ENCODE measurements around the gene SLC12A5. TPM values are rescaled to one million over a fixed set of nuclear protein-coding genes. Genes with fewer than 3 reads are reported as not detected.

SLC12A5 gene
- total RNA-seq, 6 experiments from 2014 or later, result 0.32 to 0.91 (median 0.64) TPM; not detected in 3

DNA sequence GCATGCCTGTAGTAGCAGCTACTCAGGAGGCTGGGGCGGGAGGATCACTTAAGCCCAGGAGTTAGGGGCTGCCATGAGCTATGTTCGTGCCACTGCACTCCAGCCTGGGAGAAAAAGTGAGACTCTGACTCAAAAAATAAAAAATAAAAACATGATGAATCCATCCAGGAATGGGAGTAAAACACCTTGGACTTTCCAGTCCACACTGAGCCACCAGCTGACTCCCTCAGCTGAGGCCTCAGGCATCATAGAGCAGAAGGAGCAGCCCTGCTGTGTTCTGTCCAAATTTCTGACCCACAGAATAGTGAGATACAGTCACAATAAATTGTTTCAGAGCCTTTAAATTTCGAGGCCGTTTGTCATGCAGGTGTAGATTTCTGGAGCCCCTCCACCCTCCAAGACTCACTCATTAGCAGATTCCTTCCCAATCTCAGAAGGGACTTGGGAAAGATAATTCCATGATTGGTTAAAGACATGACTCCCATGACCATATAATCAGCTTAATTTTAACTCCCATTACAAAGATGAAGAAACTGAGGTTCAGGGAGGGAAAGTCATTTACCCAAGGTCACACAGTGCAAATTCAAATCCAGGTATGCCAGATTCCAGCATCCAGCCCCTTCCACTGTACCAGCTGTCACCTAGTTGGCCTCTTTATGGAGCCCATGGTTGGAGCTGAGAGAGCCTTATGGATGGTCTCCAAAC is 29.3 kb upstream of the SLC12A5 start:
- Histone ChIP-seq H3K27me3 (no peaks in the 10 kb centered on the region), H3K36me3 (no peaks in the 10 kb centered on the region), H3K27ac (no peak overlapping the region), H3K9me3 (no peaks in the 10 kb centered on the region), H3K4me1 (no peaks in the 10 kb centered on the region), H3K4me3 (no peak overlapping the region)
- intact Hi-C loops (cut with DNase I), result no loop called here
- WGBS (ENCODE audit: insufficient coverage, low coverage, low lambda C conversion rate, missing lambda C conversion rate), result 40% methylated on average over 4 of the region's 4 CpGs
- no peak for TF ChIP-seq POLR2A (IDR thresholded peaks at IDR 0.05)
- TF ChIP-seq, protein P1, sequence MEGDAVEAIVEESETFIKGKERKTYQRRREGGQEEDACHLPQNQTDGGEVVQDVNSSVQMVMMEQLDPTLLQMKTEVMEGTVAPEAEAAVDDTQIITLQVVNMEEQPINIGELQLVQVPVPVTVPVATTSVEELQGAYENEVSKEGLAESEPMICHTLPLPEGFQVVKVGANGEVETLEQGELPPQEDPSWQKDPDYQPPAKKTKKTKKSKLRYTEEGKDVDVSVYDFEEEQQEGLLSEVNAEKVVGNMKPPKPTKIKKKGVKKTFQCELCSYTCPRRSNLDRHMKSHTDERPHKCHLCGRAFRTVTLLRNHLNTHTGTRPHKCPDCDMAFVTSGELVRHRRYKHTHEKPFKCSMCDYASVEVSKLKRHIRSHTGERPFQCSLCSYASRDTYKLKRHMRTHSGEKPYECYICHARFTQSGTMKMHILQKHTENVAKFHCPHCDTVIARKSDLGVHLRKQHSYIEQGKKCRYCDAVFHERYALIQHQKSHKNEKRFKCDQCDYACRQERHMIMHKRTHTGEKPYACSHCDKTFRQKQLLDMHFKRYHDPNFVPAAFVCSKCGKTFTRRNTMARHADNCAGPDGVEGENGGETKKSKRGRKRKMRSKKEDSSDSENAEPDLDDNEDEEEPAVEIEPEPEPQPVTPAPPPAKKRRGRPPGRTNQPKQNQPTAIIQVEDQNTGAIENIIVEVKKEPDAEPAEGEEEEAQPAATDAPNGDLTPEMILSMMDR (IDR thresholded peaks at IDR 0.05), result no peak
- DNase-seq (no peak), ATAC-seq (no peak)

DNA sequence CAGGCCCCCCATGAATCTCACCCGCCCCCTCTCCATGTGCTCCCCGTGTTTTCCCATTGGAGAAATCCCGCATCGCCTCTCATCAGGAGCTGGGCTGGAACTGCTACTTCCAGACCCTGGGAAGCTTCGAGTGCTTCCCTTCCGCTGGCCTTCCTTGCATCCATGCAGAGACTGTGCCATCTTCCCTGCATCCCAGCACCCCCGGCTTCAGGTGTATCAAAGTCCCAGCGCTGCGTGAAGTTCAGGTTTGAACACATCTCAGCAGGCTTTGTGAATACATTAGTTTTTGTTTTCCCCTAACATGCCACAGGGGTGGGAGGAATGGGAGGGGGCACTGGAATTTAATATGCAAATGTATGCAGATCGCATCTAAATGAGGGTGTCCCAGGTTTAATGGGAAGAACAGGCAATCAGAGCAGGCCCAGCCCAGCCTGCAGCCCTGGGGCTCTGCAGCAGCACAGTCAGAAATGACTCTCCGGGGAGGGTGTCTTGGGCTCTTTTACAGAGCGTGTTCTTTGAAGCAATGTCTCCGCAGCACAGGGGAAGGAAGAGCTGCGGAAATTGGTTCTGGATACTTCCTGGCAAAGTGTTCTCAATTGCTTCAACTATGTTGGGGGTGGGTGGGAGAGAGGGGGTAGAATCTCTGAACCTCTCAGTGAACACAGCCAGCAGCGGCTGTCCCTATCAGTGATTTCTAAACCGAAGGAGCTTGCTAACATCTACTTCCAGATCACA is 28.6 kb upstream of the SLC12A5 start:
- no peaks in the 10 kb centered on the region for H3K9me3 ChIP-seq
- TF ChIP-seq, protein P1 (IDR thresholded peaks at IDR 0.05), result no peak
- no peak for TF ChIP-seq POLR2A (IDR thresholded peaks at IDR 0.05)
- intact Hi-C loops (cut with DNase I), result no loop called here
- H3K27ac ChIP-seq, result no peak overlapping the region
- ATAC-seq, result peak in 2 of 4 donors; percentile 16 to 24
- 51% methylated on average over 15 of the region's 16 CpGs for WGBS (ENCODE audit: insufficient coverage, low coverage, low lambda C conversion rate, missing lambda C conversion rate)
- no peak for DNase-seq
- no peaks in the 10 kb centered on the region for H3K4me1 ChIP-seq
- H3K36me3 ChIP-seq, result no peaks in the 10 kb centered on the region
- H3K4me3 ChIP-seq, result no peak overlapping the region
- H3K27me3 ChIP-seq, result no peaks in the 10 kb centered on the region

DNA sequence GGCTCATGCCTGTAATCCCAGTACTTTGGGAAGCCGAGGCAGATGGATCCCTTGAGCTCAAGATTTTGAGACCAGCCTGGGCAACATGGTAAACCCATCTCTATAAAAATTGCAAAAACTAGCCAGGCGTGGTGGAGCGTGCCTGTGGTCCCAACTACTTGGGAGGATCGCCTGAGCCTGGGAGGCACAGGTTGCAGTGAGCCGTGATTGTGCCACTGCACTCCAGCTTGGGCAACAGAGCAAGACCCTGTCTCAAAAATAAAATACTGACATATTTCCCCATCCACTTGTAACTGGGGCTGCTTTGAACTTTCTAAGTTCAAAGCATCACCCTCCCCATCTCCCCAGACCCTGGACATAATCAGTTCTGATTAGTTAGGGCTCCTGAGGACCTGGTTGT is 27.5 kb upstream of the SLC12A5 start:
- no peak for ATAC-seq
- no peaks in the 10 kb centered on the region for H3K4me1 ChIP-seq
- WGBS (ENCODE audit: insufficient coverage, low coverage, low lambda C conversion rate, missing lambda C conversion rate), result 42% methylated on average over 2 of the region's 5 CpGs
- H3K4me3 ChIP-seq, result no peak overlapping the region
- H3K27ac ChIP-seq, result no peak overlapping the region
- DNase-seq, result no peak
- H3K36me3 ChIP-seq, result no peaks in the 10 kb centered on the region
- H3K27me3 ChIP-seq, result no peaks in the 10 kb centered on the region
- H3K9me3 ChIP-seq, result no peaks in the 10 kb centered on the region
- TF ChIP-seq POLR2A (IDR thresholded peaks at IDR 0.05), result no peak
- TF ChIP-seq, protein P1 (IDR thresholded peaks at IDR 0.05), result no peak
- intact Hi-C loops (cut with DNase I), result no loop called here

DNA sequence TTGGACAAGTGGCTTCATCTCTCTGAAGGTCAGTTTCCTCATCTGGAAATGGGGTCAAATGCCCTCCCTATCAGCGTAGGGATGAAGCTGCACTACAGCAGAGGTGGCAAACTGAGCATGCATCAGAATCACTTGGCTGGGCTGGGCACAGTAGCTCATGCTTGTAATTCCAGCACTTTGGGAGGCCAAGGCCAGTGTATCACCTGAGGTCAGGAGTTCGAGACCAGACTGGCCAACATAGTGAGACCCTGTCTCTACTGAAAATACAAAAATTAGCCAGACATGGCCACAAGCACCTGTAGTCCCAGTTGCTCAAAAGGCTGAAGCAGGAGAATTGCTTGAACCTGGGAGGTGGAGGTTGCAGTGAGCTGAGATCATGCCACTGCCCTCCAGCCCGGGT is 27.0 kb upstream of the SLC12A5 start:
- ATAC-seq (no peak), DNase-seq (no peak)
- 95% methylated on average over 2 of the region's 3 CpGs for WGBS (ENCODE audit: insufficient coverage, low coverage, low lambda C conversion rate, missing lambda C conversion rate)
- no peak overlapping the region for H3K4me3 ChIP-seq
- intact Hi-C loops (cut with DNase I), result no loop called here
- H3K4me1 ChIP-seq, result no peaks in the 10 kb centered on the region
- no peak overlapping the region for H3K27ac ChIP-seq
- H3K27me3 ChIP-seq, result no peaks in the 10 kb centered on the region
- no peaks in the 10 kb centered on the region for H3K9me3 ChIP-seq
- no peak for TF ChIP-seq POLR2A (IDR thresholded peaks at IDR 0.05)
- TF ChIP-seq, protein P1 (IDR thresholded peaks at IDR 0.05), result no peak
- no peaks in the 10 kb centered on the region for H3K36me3 ChIP-seq

All from right lobe of liver (tissue), 6 donors.